Trophoblast cell (in vitro differentiated cells and primary cell): ENCODE data around the gene KLF2.
A peak's percentile ranks its signal among the peaks of the same experiment; 100 is the strongest.

Experiments
- DNase-seq, 2 donors: peaks; one replicate each; pipeline ENCODE4 v3.0.0-alpha.2; 2016
- H2AFZ ChIP-seq: 2 replicates; pipeline ENCODE4 v1.6.1; 2013; ENCODE audit warnings: low read length, moderate library complexity, mild to moderate bottlenecking; ENCODE audit not compliant: insufficient read depth, poor library complexity
- H2AK5ac ChIP-seq: 2 replicates; pipeline ENCODE4 v1.6.1; 2013; ENCODE audit warnings: mild to moderate bottlenecking, low read length
- H2BK120ac ChIP-seq: 2 replicates; pipeline ENCODE4 v1.6.1; 2013; ENCODE audit warnings: low read length, mild to moderate bottlenecking, moderate library complexity; ENCODE audit not compliant: insufficient read depth, poor library complexity
- H2BK12ac ChIP-seq: 2 replicates; pipeline ENCODE4 v1.6.1; 2013; ENCODE audit warnings: mild to moderate bottlenecking, low read length, moderate library complexity
- H2BK5ac ChIP-seq: 2 replicates; pipeline ENCODE4 v1.6.1; 2013; ENCODE audit warnings: low read length, low read depth, moderate library complexity, mild to moderate bottlenecking; ENCODE audit not compliant: poor library complexity
- H3K14ac ChIP-seq: 2 replicates; pipeline ENCODE4 v1.6.1; 2013; ENCODE audit warnings: mild to moderate bottlenecking, low read length
- H3K18ac ChIP-seq: 2 replicates; pipeline ENCODE4 v1.6.1; 2013; ENCODE audit warnings: mild to moderate bottlenecking, low read length
- H3K23ac ChIP-seq: 2 replicates; pipeline ENCODE4 v1.6.1; 2013; ENCODE audit warnings: low read length
- H3K27ac ChIP-seq: 2 replicates; pipeline ENCODE4 v1.5.1; 2013; ENCODE audit warnings: low read depth, mild to moderate bottlenecking, inconsistent platforms, low read length, moderate library complexity
- H3K27me3 ChIP-seq: 2 replicates; pipeline ENCODE4 v1.6.1; 2013; ENCODE audit warnings: inconsistent platforms, mild to moderate bottlenecking, low read length, moderate library complexity; ENCODE audit not compliant: insufficient read depth
- H3K36me3 ChIP-seq, 2 experiments: 1 replicate in 1 of 2; 2 replicates in 1 of 2; pipeline ENCODE4 v1.6.1; 2013; ENCODE audit warnings: low read length in 2 of 2, mild to moderate bottlenecking in 2 of 2, moderate library complexity in 1 of 2; ENCODE audit not compliant: insufficient read depth in 2 of 2, control insufficient read depth in 1 of 2
- H3K4ac ChIP-seq: 2 replicates; pipeline ENCODE4 v1.6.1; 2013; ENCODE audit warnings: low read depth, mild to moderate bottlenecking, low read length, moderate library complexity
- H3K4me1 ChIP-seq, 2 experiments: 1 replicate in 1 of 2; 2 replicates in 1 of 2; pipeline ENCODE4 v1.6.1; 2013; ENCODE audit warnings: low read length in 2 of 2, mild to moderate bottlenecking in 2 of 2, moderate library complexity in 1 of 2; ENCODE audit not compliant: insufficient read depth in 2 of 2, control insufficient read depth in 1 of 2
- H3K4me2 ChIP-seq: 2 replicates; pipeline ENCODE4 v1.6.1; 2013; ENCODE audit warnings: inconsistent platforms, mild to moderate bottlenecking, low read length, moderate library complexity
- H3K4me3 ChIP-seq: 2 replicates; pipeline ENCODE4 v1.5.1; 2013; ENCODE audit warnings: mild to moderate bottlenecking, low read depth, low read length, inconsistent platforms
- H3K79me1 ChIP-seq: one replicate; pipeline ENCODE4 v1.6.1; 2013; ENCODE audit warnings: low read length
- H3K79me2 ChIP-seq: 2 replicates; pipeline ENCODE4 v1.6.1; 2013; ENCODE audit warnings: low read length, mild to moderate bottlenecking; ENCODE audit not compliant: control insufficient read depth, insufficient read depth, poor library complexity
- H3K9ac ChIP-seq: 2 replicates; pipeline ENCODE4 v1.6.1; 2013; ENCODE audit warnings: mild to moderate bottlenecking, low read length
- H3K9me3 ChIP-seq: 2 replicates; pipeline ENCODE4 v1.6.1; 2013; ENCODE audit warnings: low read depth, mild to moderate bottlenecking, control low read depth, inconsistent platforms, low read length; ENCODE audit not compliant: insufficient read depth
- H4K12ac ChIP-seq: 2 replicates; pipeline ENCODE4 v1.6.1; 2013; ENCODE audit warnings: low read depth, mild to moderate bottlenecking, low read length, moderate library complexity
- H4K8ac ChIP-seq: 2 replicates; pipeline ENCODE4 v1.6.1; 2013; ENCODE audit warnings: low read depth, mild to moderate bottlenecking, low read length, moderate library complexity
- H4K91ac ChIP-seq: one replicate; pipeline ENCODE4 v1.6.1; 2013; ENCODE audit warnings: low read depth, mild to moderate bottlenecking, low read length, moderate library complexity
- WGBS: extraction: QIAGEN DNeasy Blood & Tissue Kit; methylation state at CpG from one replicate; pipeline ENCODE4 v1.1.7; 2013; ENCODE audit warnings: missing lambda C conversion rate; ENCODE audit not compliant: insufficient read length, insufficient coverage; ENCODE audit errors: extremely low coverage; 5-methylcytosine and 5-hydroxymethylcytosine counted together

KLF2 gene

GRCh38 chr19:16364231-16364865, 39.7 kb downstream of the KLF2 start:
- no peak overlapping the region for H3K27ac ChIP-seq
- no peak overlapping the region for H2BK12ac ChIP-seq
- H3K23ac ChIP-seq, result no peak overlapping the region
- peaks cover 3% of the 10 kb centered on the region for H3K9me3 ChIP-seq
- no peak overlapping the region for H3K4me2 ChIP-seq
- peaks cover 4 to 7% of the 10 kb centered on the region in 2 experiments for H3K36me3 ChIP-seq
- no peak overlapping the region for H3K9ac ChIP-seq
- H4K8ac ChIP-seq, result no peak overlapping the region
- H2BK5ac ChIP-seq, result no peak overlapping the region
- no peak overlapping the region for H4K12ac ChIP-seq
- H3K4me1 ChIP-seq, result no peaks in the 10 kb centered on the region
- no peak overlapping the region for H3K18ac ChIP-seq
- no peak overlapping the region for H2BK120ac ChIP-seq
- no peak overlapping the region for H2AFZ ChIP-seq
- H3K4me3 ChIP-seq, result no peak overlapping the region
- no peaks in the 10 kb centered on the region for H3K79me1 ChIP-seq
- H3K14ac ChIP-seq, result no peak overlapping the region
- no peak for DNase-seq
- WGBS, result no CpG with 5 or more reads among the region's 22 CpGs
- H4K91ac ChIP-seq, result no peak overlapping the region
- H2AK5ac ChIP-seq, result no peak overlapping the region
- H3K79me2 ChIP-seq, result no peaks in the 10 kb centered on the region
- no peak overlapping the region for H3K4ac ChIP-seq
- H3K27me3 ChIP-seq, result no peaks in the 10 kb centered on the region

- Histone ChIP-seq H3K14ac (no peak overlapping the region), H2BK5ac (no peak overlapping the region), H3K4me2 (no peak overlapping the region), H2BK120ac (no peak overlapping the region), H3K27ac (no peak overlapping the region), H3K4me3 (no peak overlapping the region), H3K23ac (no peak overlapping the region), H4K8ac (no peak overlapping the region), H3K79me1 (no peaks in the 10 kb centered on the region), H3K4ac (no peak overlapping the region), H4K12ac (no peak overlapping the region), H3K18ac (no peak overlapping the region), H3K9me3 (peaks cover 3% of the 10 kb centered on the region), H3K4me1 (no peaks in the 10 kb centered on the region), H2AFZ (no peak overlapping the region), H3K27me3 (no peaks in the 10 kb centered on the region), H4K91ac (no peak overlapping the region), H3K79me2 (no peaks in the 10 kb centered on the region), H3K9ac (no peak overlapping the region), H2AK5ac (no peak overlapping the region), H3K36me3 (peaks cover 5% of the 10 kb centered on the region in 2 experiments), H2BK12ac (no peak overlapping the region)
- no peak for DNase-seq
- no CpG with 5 or more reads among the region's 12 CpGs for WGBS
Measured at GRCh38 chr19:16365300-16365996, 40.8 kb downstream of the KLF2 start.

- Histone ChIP-seq H2AK5ac (no peak overlapping the region), H4K91ac (no peak overlapping the region)
Measured at GRCh38 chr19:16366056-16366432, 41.4 kb downstream of the KLF2 start.

GRCh38 chr19:16366433-16367260, 42.0 kb downstream of the KLF2 start:
- Histone ChIP-seq H2BK5ac (no peak overlapping the region), H2AK5ac (no peak overlapping the region), H2BK12ac (no peak overlapping the region), H3K27me3 (no peaks in the 10 kb centered on the region), H3K4me3 (no peak overlapping the region), H3K79me2 (no peaks in the 10 kb centered on the region), H3K14ac (no peak overlapping the region), H4K12ac (no peak overlapping the region), H3K18ac (no peak overlapping the region), H3K9me3 (peaks cover 3% of the 10 kb centered on the region), H3K4me1 (no peaks in the 10 kb centered on the region), H3K79me1 (no peaks in the 10 kb centered on the region), H3K27ac (no peak overlapping the region), H3K23ac (no peak overlapping the region), H4K8ac (no peak overlapping the region), H2BK120ac (no peak overlapping the region), H3K36me3 (peaks cover 7 to 15% of the 10 kb centered on the region in 2 experiments), H3K4me2 (no peak overlapping the region), H4K91ac (no peak overlapping the region), H3K9ac (no peak overlapping the region), H2AFZ (no peak overlapping the region), H3K4ac (no peak overlapping the region)
- DNase-seq, result peak; percentile 11 to 23
- no CpG with 5 or more reads among the region's 25 CpGs for WGBS

More at GRCh38 chr19:16366056-16366432, 41.4 kb downstream of the KLF2 start:
- H3K4ac ChIP-seq, result no peak overlapping the region
- H3K9me3 ChIP-seq, result peaks cover 3% of the 10 kb centered on the region
- H3K18ac ChIP-seq, result no peak overlapping the region
- no peaks in the 10 kb centered on the region for H3K4me1 ChIP-seq
- H2BK120ac ChIP-seq, result no peak overlapping the region
- WGBS, result no CpG with 5 or more reads among the region's 9 CpGs
- no peak overlapping the region for H3K14ac ChIP-seq
- H3K4me3 ChIP-seq, result no peak overlapping the region
- no peak overlapping the region for H3K9ac ChIP-seq
- no peak overlapping the region for H4K12ac ChIP-seq
- no peak for DNase-seq
- H3K27ac ChIP-seq, result no peak overlapping the region
- no peaks in the 10 kb centered on the region for H3K79me1 ChIP-seq
- H3K4me2 ChIP-seq, result no peak overlapping the region
- H3K23ac ChIP-seq, result no peak overlapping the region
- no peaks in the 10 kb centered on the region for H3K27me3 ChIP-seq
- H2BK12ac ChIP-seq, result no peak overlapping the region
- no peaks in the 10 kb centered on the region for H3K79me2 ChIP-seq
- H2AFZ ChIP-seq, result no peak overlapping the region
- no peak overlapping the region for H4K8ac ChIP-seq
- no peak overlapping the region for H2BK5ac ChIP-seq
- peaks cover 6 to 11% of the 10 kb centered on the region in 2 experiments for H3K36me3 ChIP-seq
